Measurements from ENCODE around the gene PDS5B.

The PDS5B gene

DNA sequence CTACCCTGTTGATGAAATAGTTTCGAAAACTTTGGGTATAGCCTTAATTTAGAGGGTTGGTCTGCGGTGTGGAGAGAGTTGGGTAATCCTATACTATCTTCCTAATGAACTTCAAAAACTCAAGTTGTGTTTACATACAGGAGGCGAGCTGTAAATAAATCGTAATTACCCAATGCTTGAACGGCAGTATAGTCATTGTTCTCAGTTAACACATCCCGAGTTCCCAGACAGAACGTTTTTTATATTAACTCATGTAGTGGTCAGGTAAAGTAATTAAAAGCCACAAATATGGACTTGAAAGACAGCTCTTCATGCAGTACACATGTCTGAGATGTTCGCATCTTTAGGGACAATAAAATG lies 1.5 kb downstream of the PDS5B start:
- no peak for DNase-seq (ENCODE audit: extremely low read depth in 1 of 2, low read depth in 1 of 2)

GRCh38 chr13:32588736-32589135 lies 2.5 kb downstream of the PDS5B start:
- no peak for DNase-seq (ENCODE audit: extremely low read depth in 1 of 2, low read depth in 1 of 2)

GRCh38 chr13:32589471-32589870 lies 3.2 kb downstream of the PDS5B start:
- DNase-seq (ENCODE audit: extremely low read depth in 1 of 2, low read depth in 1 of 2): no peak

GRCh38 chr13:32590266-32590665 lies 4.0 kb downstream of the PDS5B start:
- no peak for DNase-seq (ENCODE audit: extremely low read depth in 1 of 2, low read depth in 1 of 2)

DNA sequence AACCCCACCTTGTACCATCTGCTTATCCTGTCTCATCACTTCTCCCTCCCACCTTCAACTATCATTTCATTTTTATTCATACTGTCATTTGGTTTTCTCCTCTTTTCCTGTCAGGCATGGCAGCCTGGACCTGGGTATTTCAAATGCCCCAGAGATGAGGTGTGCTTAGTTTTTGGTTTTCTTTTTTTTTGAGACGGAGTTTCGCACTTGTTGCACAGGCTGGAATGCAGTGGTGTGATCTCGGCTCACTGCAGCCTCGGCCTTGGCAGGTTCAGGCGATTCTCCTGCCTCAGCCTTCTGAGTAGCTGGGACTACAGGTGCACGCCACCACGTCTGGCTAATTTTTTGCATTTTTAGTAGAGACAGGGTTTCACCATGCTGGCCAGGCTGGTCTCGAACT lies 5.8 kb downstream of the PDS5B start:
- no peak for DNase-seq (ENCODE audit: extremely low read depth in 1 of 2, low read depth in 1 of 2)

- DNase-seq (ENCODE audit: extremely low read depth in 1 of 2, low read depth in 1 of 2): no peak
Measured at GRCh38 chr13:32594157-32594738, 8.0 kb downstream of the PDS5B start.

GRCh38 chr13:32595306-32595705 lies 9.1 kb downstream of the PDS5B start:
- no peak for DNase-seq (ENCODE audit: extremely low read depth in 1 of 2, low read depth in 1 of 2)

- DNase-seq (ENCODE audit: extremely low read depth in 1 of 2, low read depth in 1 of 2): no peak
Measured at GRCh38 chr13:32600890-32601289, 14.6 kb downstream of the PDS5B start.

DNA sequence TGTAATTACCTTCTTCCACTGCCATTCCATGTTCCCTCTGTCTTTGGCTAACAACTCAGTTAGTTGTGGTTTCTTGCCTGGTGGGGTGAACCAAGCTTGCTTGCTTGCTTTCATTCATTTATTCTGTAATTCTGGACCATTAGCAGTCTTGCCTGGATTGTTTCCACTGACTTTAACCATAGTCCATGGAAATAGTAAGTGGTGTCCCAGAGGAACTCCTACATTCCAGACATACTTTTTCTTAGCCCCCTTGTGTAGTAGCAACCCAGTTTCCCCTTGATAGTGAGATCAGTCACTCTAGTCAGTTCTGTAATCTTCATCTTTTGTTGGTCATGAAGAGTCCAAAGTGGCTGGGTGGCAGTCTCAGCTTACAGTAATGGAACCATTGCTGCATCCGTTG lies 23.2 kb downstream of the PDS5B start:
- no peak for DNase-seq (ENCODE audit: extremely low read depth in 1 of 2, low read depth in 1 of 2)

- no peak for DNase-seq (ENCODE audit: extremely low read depth in 1 of 2, low read depth in 1 of 2)
Measured at GRCh38 chr13:32610538-32610937, 24.3 kb downstream of the PDS5B start.

GRCh38 chr13:32610977-32611376 lies 24.7 kb downstream of the PDS5B start:
- DNase-seq (ENCODE audit: extremely low read depth in 1 of 2, low read depth in 1 of 2): no peak

GRCh38 chr13:32616883-32617511 lies 30.7 kb downstream of the PDS5B start:
- DNase-seq (ENCODE audit: extremely low read depth in 1 of 2, low read depth in 1 of 2): no peak

DNA sequence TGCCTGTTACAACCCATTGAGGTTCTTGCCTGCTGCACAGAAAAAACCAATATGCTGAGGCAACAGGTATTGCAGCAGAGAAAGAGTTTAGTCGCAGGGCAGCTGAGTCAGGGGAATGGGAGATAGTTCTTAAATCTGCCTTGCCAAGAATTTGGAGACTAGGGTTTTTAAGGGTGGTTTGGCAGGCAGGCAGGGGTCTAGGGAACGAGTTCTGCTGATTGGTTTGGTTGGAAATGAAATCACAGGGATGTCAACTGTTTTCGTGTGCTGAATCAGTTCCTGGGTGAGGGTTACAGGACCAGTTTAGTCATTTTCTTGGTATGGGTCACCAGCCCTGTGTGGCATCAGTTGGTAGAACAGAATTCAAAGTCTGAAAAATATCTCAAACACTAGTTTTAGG lies 36.6 kb downstream of the PDS5B start:
- no peak for DNase-seq (ENCODE audit: extremely low read depth in 1 of 2, low read depth in 1 of 2)

DNA sequence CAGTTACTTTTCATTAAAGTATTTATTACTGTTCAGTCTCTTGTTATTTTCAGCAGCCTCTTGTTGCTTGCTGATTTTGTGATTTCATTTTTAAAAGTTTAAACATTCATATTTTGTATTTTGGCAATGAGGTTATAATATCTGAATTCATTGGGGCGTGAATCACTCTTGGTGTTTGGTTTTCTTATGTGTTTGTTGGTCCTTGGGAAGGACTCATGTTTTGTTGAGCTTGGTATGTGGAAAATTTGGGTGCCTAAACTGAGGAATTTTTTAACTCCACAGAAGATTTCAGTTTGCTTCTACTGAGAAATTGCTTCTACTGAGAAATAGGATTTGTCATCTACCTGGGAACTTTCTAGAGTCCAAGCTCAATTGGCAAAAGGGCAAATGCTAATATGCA lies 38.2 kb downstream of the PDS5B start:
- no peak for DNase-seq (ENCODE audit: extremely low read depth in 1 of 2, low read depth in 1 of 2)

GRCh38 chr13:32627793-32628192 lies 41.5 kb downstream of the PDS5B start:
- DNase-seq (ENCODE audit: extremely low read depth in 1 of 2, low read depth in 1 of 2): no peak

- no peak for DNase-seq (ENCODE audit: extremely low read depth in 1 of 2, low read depth in 1 of 2)
Measured at GRCh38 chr13:32629313-32629712, 43.1 kb downstream of the PDS5B start.

DNA sequence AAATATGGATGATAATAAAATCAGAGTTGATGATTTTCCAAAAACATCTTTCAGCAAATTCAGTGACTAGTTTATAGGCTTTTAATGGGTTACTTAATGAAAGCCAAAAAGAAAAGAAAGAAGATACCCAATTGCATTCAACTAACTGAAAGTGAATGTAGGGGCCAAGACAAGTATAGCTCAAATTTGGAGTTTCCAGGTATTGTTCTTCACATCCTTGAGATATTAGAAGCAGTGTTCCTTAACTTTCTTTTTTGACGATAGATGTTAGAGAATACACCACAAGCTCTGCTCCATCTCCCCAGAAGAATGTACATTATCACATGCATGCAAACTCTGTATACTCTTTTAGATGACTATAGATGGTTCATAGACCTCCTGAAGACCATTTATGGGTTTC lies 43.6 kb downstream of the PDS5B start:
- DNase-seq (ENCODE audit: extremely low read depth in 1 of 2, low read depth in 1 of 2): no peak

- no peak for DNase-seq (ENCODE audit: extremely low read depth in 1 of 2, low read depth in 1 of 2)
Measured at GRCh38 chr13:32632343-32632909, 46.2 kb downstream of the PDS5B start.

DNA sequence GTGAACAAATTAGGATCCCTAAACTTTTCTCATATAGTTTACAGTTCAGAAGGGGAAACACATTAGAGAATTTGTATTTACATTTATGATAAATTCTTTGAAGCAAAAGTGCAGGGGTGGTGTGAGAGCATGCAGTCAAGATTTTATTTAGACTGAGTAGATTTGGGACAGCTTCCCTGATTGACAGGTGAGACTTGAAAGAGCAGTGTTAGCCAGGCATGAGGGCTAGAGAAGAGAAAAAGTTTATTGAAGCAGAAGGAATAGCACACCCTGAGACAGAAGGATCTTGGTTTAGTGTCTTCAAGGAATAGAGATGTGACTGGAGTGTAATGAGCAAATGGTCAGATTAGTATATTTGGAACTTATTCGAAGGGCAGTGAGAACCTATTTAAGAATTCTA lies 50.5 kb downstream of the PDS5B start:
- DNase-seq (ENCODE audit: extremely low read depth in 1 of 2, low read depth in 1 of 2): no peak

DNA sequence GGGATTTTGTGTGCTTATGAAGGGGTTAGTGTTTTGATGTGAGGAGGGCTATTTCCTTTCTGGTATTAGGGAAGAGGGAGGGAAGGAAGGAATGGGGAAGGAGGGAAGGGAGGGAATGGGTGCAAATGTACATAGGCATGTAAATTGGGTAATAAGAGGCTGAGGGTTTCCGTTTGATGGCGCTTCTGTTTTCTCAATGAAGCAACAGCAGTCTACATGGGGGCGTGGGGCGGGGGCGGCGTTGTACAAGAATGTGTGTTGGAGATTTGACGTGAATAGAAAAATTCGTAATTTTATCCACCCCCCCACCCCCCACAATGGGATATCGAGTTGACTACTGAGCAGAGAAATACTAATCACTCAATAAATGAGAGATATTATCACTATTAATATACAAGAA lies 52.5 kb downstream of the PDS5B start:
- DNase-seq (ENCODE audit: extremely low read depth in 1 of 2, low read depth in 1 of 2): no peak

- DNase-seq (ENCODE audit: extremely low read depth in 1 of 2, low read depth in 1 of 2): peak; percentile 15 to 17
Measured at GRCh38 chr13:32639502-32640105, 53.4 kb downstream of the PDS5B start.

- no peak for DNase-seq (ENCODE audit: extremely low read depth in 1 of 2, low read depth in 1 of 2)
Measured at GRCh38 chr13:32642316-32642715, 56.1 kb downstream of the PDS5B start.
